ENCODE data around the gene ZNF496.
"Not testable (repeated sequence)": the region's sequence is repeated elsewhere in the genome, so short reads cannot be mapped to it uniquely, and the experiment has no call there.

- not testable (repeated sequence) for TF ChIP-seq CTCF (conservative IDR thresholded peaks at IDR 0.05 in 1 of 2, IDR thresholded peaks at IDR 0.05 in 1 of 2; ENCODE audit: low read depth in 1 of 2, low read length in 2 of 2); EZH2 (IDR thresholded peaks at IDR 0.05; ENCODE audit: low read length, missing control alignments)
Observed at GRCh38 chr1:247255772-247256171, 75.9 kb downstream of the ZNF496 start, which contains the start of gene VN1R5.

Measured in fibroblast of lung (primary cell).